Astrocyte (in vitro differentiated cells and primary cell): ENCODE measurements around the gene GYS1. TPM values are rescaled to one million over a fixed set of nuclear protein-coding genes. Genes with fewer than 3 reads are reported as not detected.

Experiments used
- DNase-seq: peaks from one replicate; pipeline ENCODE4 v3.0.0-alpha.2; 2010; ENCODE audit warnings: low read depth
- FAIRE-seq: peaks from 2 replicates; lab custom pipeline; 2011; peaks lifted over from hg19 to GRCh38; lab: Jason Lieb, UNC
- H2AFZ ChIP-seq: 2 replicates; pipeline ENCODE4 v1.6.0; 2012; ENCODE audit warnings: low read depth, low read length, inconsistent platforms
- H3K27ac ChIP-seq: 2 replicates; pipeline ENCODE4 v1.5.1; 2011; ENCODE audit warnings: low read depth, low read length, inconsistent platforms
- H3K27me3 ChIP-seq: 2 replicates; pipeline ENCODE4 v1.6.0; 2011; ENCODE audit warnings: low read length, inconsistent platforms; ENCODE audit not compliant: insufficient read depth
- H3K36me3 ChIP-seq: 2 replicates; pipeline ENCODE4 v1.5.1; 2011; ENCODE audit warnings: low read length, inconsistent platforms; ENCODE audit not compliant: insufficient read depth
- H3K4me1 ChIP-seq: 2 replicates; pipeline ENCODE4 v1.5.1; 2011; ENCODE audit warnings: low read length, inconsistent platforms; ENCODE audit not compliant: insufficient read depth
- H3K4me2 ChIP-seq: 2 replicates; pipeline ENCODE4 v1.6.0; 2012; ENCODE audit warnings: low read length, inconsistent platforms
- H3K4me3 ChIP-seq: 2 replicates; pipeline ENCODE4 v1.5.1; 2011; ENCODE audit warnings: low read depth, mild to moderate bottlenecking, low read length, inconsistent platforms; ENCODE audit not compliant: insufficient read depth
- H3K79me2 ChIP-seq: 2 replicates; pipeline ENCODE4 v1.6.0; 2012; ENCODE audit warnings: mild to moderate bottlenecking, low read length, inconsistent platforms; ENCODE audit not compliant: insufficient read depth
- H3K9ac ChIP-seq: 2 replicates; pipeline ENCODE4 v1.6.0; 2012; ENCODE audit warnings: mild to moderate bottlenecking, low read length, inconsistent platforms
- H3K9me3 ChIP-seq: 2 replicates; pipeline ENCODE4 v1.5.1; 2012; ENCODE audit warnings: low read depth, mild to moderate bottlenecking, low read length, inconsistent platforms; ENCODE audit not compliant: insufficient read depth
- H4K20me1 ChIP-seq: 2 replicates; pipeline ENCODE4 v1.6.0; 2012; ENCODE audit warnings: low read length, inconsistent platforms; ENCODE audit not compliant: insufficient read depth
- H3K27ac Mint-ChIP-seq: one replicate; pipeline ENCODE4 v1.8.0; 2021; ENCODE audit warnings: mild to moderate bottlenecking, mixed read lengths; ENCODE audit not compliant: unreplicated experiment
- H3K27me3 Mint-ChIP-seq: one replicate; pipeline ENCODE4 v1.8.0; 2021; ENCODE audit warnings: low read depth, mixed read lengths; ENCODE audit not compliant: unreplicated experiment
- H3K36me3 Mint-ChIP-seq: one replicate; pipeline ENCODE4 v1.8.0; 2021; ENCODE audit warnings: low read depth, mixed read lengths; ENCODE audit not compliant: unreplicated experiment
- H3K4me1 Mint-ChIP-seq: one replicate; pipeline ENCODE4 v1.8.0; 2021; ENCODE audit warnings: low read depth, mixed read lengths; ENCODE audit not compliant: unreplicated experiment
- H3K4me3 Mint-ChIP-seq: one replicate; pipeline ENCODE4 v1.8.0; 2021; ENCODE audit warnings: mild to moderate bottlenecking, moderate library complexity, mixed read lengths; ENCODE audit not compliant: unreplicated experiment
- H3K9me3 Mint-ChIP-seq: one replicate; pipeline ENCODE4 v1.8.0; 2021; ENCODE audit warnings: mild to moderate bottlenecking, mixed read lengths; ENCODE audit not compliant: unreplicated experiment
- EZH2 ChIP-seq: IDR thresholded peaks from 2 replicates; pipeline ENCODE4 v1.6.1; 2012; ENCODE audit warnings: mild to moderate bottlenecking, low read length, inconsistent platforms; ENCODE audit not compliant: insufficient read depth
- total RNA-seq: library from RNA; stranded (reverse); gene quantifications from 2 replicates; pipeline ENCODE4 v1.2.1, GENCODE V29; 2021
- TF ChIP-seq, protein P1 (sequence below): IDR thresholded peaks from 2 replicates; pipeline ENCODE4 v1.5.1; 2011; ENCODE audit warnings: low read depth, mild to moderate bottlenecking, inconsistent platforms, low read length, moderate library complexity; ENCODE audit not compliant: insufficient read depth

The GYS1 gene
- total RNA-seq, 1 donor from 2014 or later = 86.0 TPM

DNA sequence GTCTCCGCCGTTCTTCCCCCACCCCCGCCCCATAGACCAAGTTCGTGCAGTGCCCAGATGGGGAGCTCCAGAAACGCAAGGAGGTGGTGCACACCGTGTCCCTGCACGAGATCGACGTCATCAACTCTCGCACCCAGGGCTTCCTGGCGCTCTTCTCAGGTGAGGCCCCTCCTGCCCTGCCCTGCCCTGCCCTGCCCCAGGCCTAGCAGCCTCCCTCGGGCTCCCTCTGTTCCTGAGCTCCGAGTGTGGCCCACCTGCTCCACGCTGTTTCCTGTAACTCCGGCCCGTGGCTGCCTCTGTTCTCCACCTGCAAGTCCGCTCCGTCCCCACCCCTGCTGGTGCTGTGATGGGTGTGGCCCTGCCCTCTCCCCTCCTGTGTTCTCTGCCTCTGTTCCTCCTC lies 17.3 kb upstream of the GYS1 start:
- H3K27ac Mint-ChIP-seq = no peak overlapping the region
- peaks cover 4% of the 10 kb centered on the region for H4K20me1 ChIP-seq
- H3K4me3 ChIP-seq = no peak overlapping the region
- H3K79me2 ChIP-seq = no peaks in the 10 kb centered on the region
- no peak overlapping the region for H3K4me2 ChIP-seq
- H3K27me3 ChIP-seq = no peaks in the 10 kb centered on the region
- no peak overlapping the region for H2AFZ ChIP-seq
- no peaks in the 10 kb centered on the region for H3K4me1 Mint-ChIP-seq
- no peaks in the 10 kb centered on the region for H3K9me3 Mint-ChIP-seq
- peaks cover 11% of the 10 kb centered on the region for H3K36me3 ChIP-seq
- H3K4me3 Mint-ChIP-seq = no peak overlapping the region
- peaks cover 14% of the 10 kb centered on the region for H3K36me3 Mint-ChIP-seq
- no peaks in the 10 kb centered on the region for H3K9me3 ChIP-seq
- no peak for DNase-seq
- H3K4me1 ChIP-seq = no peaks in the 10 kb centered on the region
- H3K27ac ChIP-seq = no peak overlapping the region
- no peak overlapping the region for H3K9ac ChIP-seq
- TF ChIP-seq, protein P1, sequence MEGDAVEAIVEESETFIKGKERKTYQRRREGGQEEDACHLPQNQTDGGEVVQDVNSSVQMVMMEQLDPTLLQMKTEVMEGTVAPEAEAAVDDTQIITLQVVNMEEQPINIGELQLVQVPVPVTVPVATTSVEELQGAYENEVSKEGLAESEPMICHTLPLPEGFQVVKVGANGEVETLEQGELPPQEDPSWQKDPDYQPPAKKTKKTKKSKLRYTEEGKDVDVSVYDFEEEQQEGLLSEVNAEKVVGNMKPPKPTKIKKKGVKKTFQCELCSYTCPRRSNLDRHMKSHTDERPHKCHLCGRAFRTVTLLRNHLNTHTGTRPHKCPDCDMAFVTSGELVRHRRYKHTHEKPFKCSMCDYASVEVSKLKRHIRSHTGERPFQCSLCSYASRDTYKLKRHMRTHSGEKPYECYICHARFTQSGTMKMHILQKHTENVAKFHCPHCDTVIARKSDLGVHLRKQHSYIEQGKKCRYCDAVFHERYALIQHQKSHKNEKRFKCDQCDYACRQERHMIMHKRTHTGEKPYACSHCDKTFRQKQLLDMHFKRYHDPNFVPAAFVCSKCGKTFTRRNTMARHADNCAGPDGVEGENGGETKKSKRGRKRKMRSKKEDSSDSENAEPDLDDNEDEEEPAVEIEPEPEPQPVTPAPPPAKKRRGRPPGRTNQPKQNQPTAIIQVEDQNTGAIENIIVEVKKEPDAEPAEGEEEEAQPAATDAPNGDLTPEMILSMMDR = no peak
- TF ChIP-seq EZH2 = no peak
- H3K27me3 Mint-ChIP-seq = no peaks in the 10 kb centered on the region
- no peak for FAIRE-seq

DNA sequence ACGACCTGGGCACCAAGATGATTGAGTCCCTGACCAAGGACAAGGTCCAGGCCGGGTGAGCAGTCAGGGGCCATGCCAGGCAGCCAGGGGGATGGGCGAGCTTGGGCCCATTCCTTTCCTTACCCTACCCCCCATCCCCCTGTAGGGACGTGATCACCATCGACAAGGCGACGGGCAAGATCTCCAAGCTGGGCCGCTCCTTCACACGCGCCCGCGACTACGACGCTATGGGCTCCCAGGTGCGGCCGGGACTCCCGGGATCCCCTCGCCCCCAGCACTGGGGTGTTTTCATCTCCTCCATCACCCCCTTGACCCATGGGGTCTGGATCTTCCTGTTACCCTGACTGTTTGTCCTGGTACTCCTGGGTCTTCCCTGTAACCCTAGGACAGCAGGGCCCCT lies 16.7 kb upstream of the GYS1 start:
- Histone ChIP-seq H3K4me1 (no peaks in the 10 kb centered on the region), H3K79me2 (no peaks in the 10 kb centered on the region), H3K4me3 (no peak overlapping the region), H4K20me1 (peaks cover 7% of the 10 kb centered on the region), H3K27me3 (no peaks in the 10 kb centered on the region), H3K36me3 (peaks cover 11% of the 10 kb centered on the region), H3K4me2 (no peak overlapping the region), H2AFZ (no peak overlapping the region), H3K27ac (no peak overlapping the region), H3K9ac (no peak overlapping the region), H3K9me3 (no peaks in the 10 kb centered on the region)
- no peaks in the 10 kb centered on the region for H3K9me3 Mint-ChIP-seq
- no peaks in the 10 kb centered on the region for H3K27me3 Mint-ChIP-seq
- no peak overlapping the region for H3K27ac Mint-ChIP-seq
- peaks cover 13% of the 10 kb centered on the region for H3K36me3 Mint-ChIP-seq
- H3K4me1 Mint-ChIP-seq = no peaks in the 10 kb centered on the region
- FAIRE-seq (no peak), DNase-seq (no peak)
- no peak for TF ChIP-seq EZH2
- TF ChIP-seq, protein P1 = no peak
- no peak overlapping the region for H3K4me3 Mint-ChIP-seq

DNA sequence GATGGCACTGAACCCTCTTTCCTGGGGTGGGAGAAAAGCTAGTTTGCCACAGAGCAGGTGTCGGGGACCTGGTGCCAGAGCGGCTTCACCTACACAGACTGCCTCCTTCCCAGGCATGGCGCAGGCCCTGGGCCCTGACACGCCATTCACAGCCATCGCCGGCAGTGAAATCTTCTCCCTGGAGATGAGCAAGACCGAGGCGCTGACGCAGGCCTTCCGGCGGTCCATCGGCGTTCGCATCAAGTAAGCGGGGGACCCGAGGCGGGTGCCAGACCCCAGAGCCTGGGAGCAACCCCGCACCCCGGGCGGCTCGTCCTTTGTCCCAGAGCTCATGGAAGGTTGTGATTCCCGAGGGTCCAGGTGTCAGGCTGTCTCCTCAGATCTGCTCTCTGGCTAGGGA lies 13.8 kb upstream of the GYS1 start:
- peaks cover 18% of the 10 kb centered on the region for H3K36me3 ChIP-seq

More for the DNA sequence above, 13.8 kb upstream of the GYS1 start:
- no peak overlapping the region for H3K27ac Mint-ChIP-seq
- Histone ChIP-seq H3K79me2 (no peaks in the 10 kb centered on the region), H3K9me3 (no peaks in the 10 kb centered on the region), H2AFZ (no peak overlapping the region), H3K9ac (no peak overlapping the region), H3K27me3 (no peaks in the 10 kb centered on the region), H4K20me1 (peaks cover 3% of the 10 kb centered on the region), H3K27ac (no peak overlapping the region), H3K4me2 (no peak overlapping the region), H3K4me1 (no peaks in the 10 kb centered on the region), H3K4me3 (no peak overlapping the region)
- FAIRE-seq = no peak
- TF ChIP-seq, protein P1 = no peak
- TF ChIP-seq EZH2 = no peak
- no peaks in the 10 kb centered on the region for H3K27me3 Mint-ChIP-seq
- no peak for DNase-seq
- no peaks in the 10 kb centered on the region for H3K9me3 Mint-ChIP-seq
- H3K4me3 Mint-ChIP-seq = no peak overlapping the region
- peaks cover 21% of the 10 kb centered on the region for H3K36me3 Mint-ChIP-seq
- H3K4me1 Mint-ChIP-seq = no peaks in the 10 kb centered on the region
